Liver (tissue), 9 donors: ENCODE data around the gene MRPL19. TPM values are rescaled to one million over a fixed set of nuclear protein-coding genes. Genes with fewer than 3 reads are reported as not detected.

Experiments used
- DNase-seq: peaks from one replicate; pipeline ENCODE4 v3.0.0-alpha.2; 2017; ENCODE audit warnings: low spot score
- H3K27ac ChIP-seq, 2 donors: one replicate each; pipeline ENCODE4 v1.7.0; 2013; ENCODE audit warnings: inconsistent platforms in 2 of 2, low read length in 2 of 2, control low read depth in 1 of 2, low read depth in 1 of 2, mild to moderate bottlenecking in 1 of 2
- H3K27me3 ChIP-seq, 4 donors: one replicate each; pipeline versions ENCODE4 v1.6.1 to v1.7.0; 2013; ENCODE audit warnings: low read length in 3 of 4, inconsistent platforms in 1 of 4, mild to moderate bottlenecking in 1 of 4, moderate library complexity in 1 of 4; ENCODE audit not compliant: control insufficient read depth in 4 of 4, insufficient read depth in 4 of 4
- H3K36me3 ChIP-seq, 4 donors: one replicate each; pipeline versions ENCODE4 v1.6.1 to v1.7.0; 2013; ENCODE audit warnings: low read length in 3 of 4, mild to moderate bottlenecking in 3 of 4, low read depth in 1 of 4, moderate library complexity in 1 of 4; ENCODE audit not compliant: control insufficient read depth in 4 of 4, insufficient read depth in 3 of 4
- H3K4me1 ChIP-seq, 4 donors: one replicate each; pipeline versions ENCODE4 v1.6.1 to v1.7.0; 2013; ENCODE audit warnings: low read length in 3 of 4, mild to moderate bottlenecking in 3 of 4, moderate library complexity in 1 of 4; ENCODE audit not compliant: control insufficient read depth in 4 of 4, insufficient read depth in 4 of 4
- H3K4me3 ChIP-seq, 3 donors: one replicate each; pipeline versions ENCODE4 v1.6.1 to v1.7.0; 2013; ENCODE audit warnings: low read length in 3 of 3, control low read depth in 1 of 3, low read depth in 1 of 3, mild to moderate bottlenecking in 1 of 3
- H3K9ac ChIP-seq, 2 donors: one replicate each; pipeline ENCODE4 v1.7.0; 2013; ENCODE audit warnings: low read length in 2 of 2, mild to moderate bottlenecking in 2 of 2, moderate library complexity in 2 of 2, control low read depth in 1 of 2, low read depth in 1 of 2
- H3K9me3 ChIP-seq, 4 donors: one replicate each; pipeline versions ENCODE4 v1.6.1 to v1.7.0; 2013; ENCODE audit warnings: low read length in 3 of 4; ENCODE audit not compliant: control insufficient read depth in 4 of 4
- CTCF ChIP-seq: fragments of 150-350 bp; IDR thresholded peaks from 2 replicates; pipeline ENCODE4 v1.5.1; 2017; ENCODE audit warnings: improper control_type of control experiment, low read depth, low read length; ENCODE audit not compliant: missing input control
- EGR1 ChIP-seq, 2 donors: IDR thresholded peaks; 2 replicates each; pipeline ENCODE4 v1.6.1; 2016 to 2018; ENCODE audit warnings: antibody characterized with exemption in 2 of 2, low read depth in 2 of 2
- FOXA1 ChIP-seq: IDR thresholded peaks from 2 replicates; pipeline ENCODE4 v1.6.1; 2016; ENCODE audit warnings: antibody characterized with exemption
- FOXA2 ChIP-seq: IDR thresholded peaks from 2 replicates; pipeline ENCODE4 v1.6.1; 2016; ENCODE audit warnings: antibody characterized with exemption
- GABPA ChIP-seq, 2 donors: IDR thresholded peaks in 1 of 2; conservative IDR thresholded peaks in 1 of 2; 2 replicates each; pipeline ENCODE4 v1.6.1; 2016; ENCODE audit warnings: antibody characterized with exemption in 2 of 2, mild to moderate bottlenecking in 1 of 2, moderate library complexity in 1 of 2
- HNF4A ChIP-seq, 2 donors: conservative IDR thresholded peaks; 2 replicates each; pipeline ENCODE4 v1.6.1; 2016; ENCODE audit warnings: antibody characterized with exemption in 2 of 2, mild to moderate bottlenecking in 2 of 2
- HNF4G ChIP-seq: IDR thresholded peaks from 2 replicates; pipeline ENCODE4 v1.6.1; 2016; ENCODE audit warnings: antibody characterized with exemption
- MAX ChIP-seq: IDR thresholded peaks from 2 replicates; pipeline ENCODE4 v1.6.1; 2016; ENCODE audit warnings: antibody characterized with exemption
- NR2F2 ChIP-seq: IDR thresholded peaks from 2 replicates; pipeline ENCODE4 v1.6.1; 2016; ENCODE audit warnings: antibody characterized with exemption
- RAD21 ChIP-seq, 2 donors: IDR thresholded peaks; 2 replicates each; pipeline ENCODE4 v1.6.1; 2016; ENCODE audit warnings: antibody characterized with exemption in 2 of 2, mild to moderate bottlenecking in 2 of 2
- REST ChIP-seq: IDR thresholded peaks from 2 replicates; pipeline ENCODE4 v1.6.1; 2016; ENCODE audit warnings: antibody characterized with exemption, mild to moderate bottlenecking
- RXRA ChIP-seq, 2 donors: IDR thresholded peaks; 2 replicates each; pipeline ENCODE4 v1.6.1; 2017 to 2018; ENCODE audit warnings: antibody characterized with exemption in 2 of 2, mild to moderate bottlenecking in 1 of 2
- TAF1 ChIP-seq: conservative IDR thresholded peaks from 2 replicates; pipeline ENCODE4 v1.6.1; 2016; ENCODE audit warnings: antibody characterized with exemption, mild to moderate bottlenecking
- YY1 ChIP-seq: IDR thresholded peaks from 2 replicates; pipeline ENCODE4 v1.6.1; 2016; ENCODE audit warnings: antibody characterized with exemption, mild to moderate bottlenecking
- WGBS: extraction: QIAGEN DNeasy Blood & Tissue Kit; methylation state at CpG from one replicate; pipeline ENCODE4 v1.1.7; 2013; 5-methylcytosine and 5-hydroxymethylcytosine counted together
- polyA plus RNA-seq, 2 donors: library from polyadenylated mRNA; stranded (reverse) in 1 of 2; unstranded in 1 of 2; fragments of 200-250 nt in 1 of 2; fragments of >200 nt in 1 of 2; fragmentation: Nextera tagmentation in 1 of 2; extraction: Ambion mirVana in 1 of 2; gene quantifications; one replicate each; pipeline versions ENCODE4 v1.2.1 to v1.2.3, GENCODE V29; 2013 to 2015
- total RNA-seq, 2 donors: library from RNA; depleted of rRNA; stranded (reverse); fragments of >200 nt; gene quantifications; one replicate each; pipeline ENCODE4 v1.2.3, GENCODE V29; 2014
- TF ChIP-seq, protein P1 (sequence below): IDR thresholded peaks from 2 replicates; pipeline ENCODE4 v1.6.1; 2016; ENCODE audit warnings: antibody characterized with exemption
- donor health status: healthy.
- donor health status: healthy.
- donor health status: healthy.
- donor health status: healthy.
- donor health status: healthy.

Gene MRPL19
- total and polyA plus RNA-seq, 4 donors = 34.8 to 58.5 (median 42.6) TPM

DNA sequence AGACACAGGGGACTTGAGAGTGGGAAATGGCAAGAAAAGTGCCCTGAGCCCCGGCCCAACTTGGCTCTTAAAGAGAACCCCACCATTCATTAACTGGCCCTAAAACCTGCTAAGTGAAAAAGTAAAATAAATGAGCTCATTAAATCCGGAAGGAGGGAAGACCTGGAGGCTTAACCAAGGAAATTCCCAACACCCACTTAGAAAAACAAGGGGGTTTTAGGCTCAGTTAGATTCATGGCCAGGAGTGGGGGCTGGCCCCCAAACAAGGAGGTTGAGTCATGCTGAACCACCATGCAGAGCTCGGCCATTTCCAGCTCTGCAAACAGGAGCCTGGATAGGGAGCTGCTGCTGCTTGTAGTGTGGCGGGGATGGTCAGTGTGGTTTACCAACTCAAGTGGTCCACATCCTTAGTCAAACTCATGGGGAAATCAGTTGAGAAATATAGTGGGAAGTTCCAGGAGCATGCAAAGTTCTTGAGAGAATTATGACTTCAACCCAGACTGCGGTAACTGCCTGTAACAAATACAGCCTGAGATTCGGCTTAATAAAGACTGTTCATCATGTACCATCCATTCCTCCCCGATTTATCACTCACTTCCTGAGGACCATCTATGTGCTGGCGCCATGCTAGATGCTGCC is 39.7 kb upstream of the MRPL19 start:
- H3K27me3 ChIP-seq = no peaks in the 10 kb centered on the region

GRCh38 chr2:75607400-75607798 is 39.2 kb upstream of the MRPL19 start:
- no peak overlapping the region for H3K4me3 ChIP-seq
- no peaks in the 10 kb centered on the region for H3K36me3 ChIP-seq
- 93% methylated on average over 3 of the region's 3 CpGs for WGBS
- H3K4me1 ChIP-seq = peaks cover 0 to 11% (median 4%) of the 10 kb centered on the region in 4 donors
- no peaks in the 10 kb centered on the region for H3K27me3 ChIP-seq
- no peaks in the 10 kb centered on the region for H3K9me3 ChIP-seq
- no peak overlapping the region for H3K9ac ChIP-seq
- H3K27ac ChIP-seq = no peak overlapping the region
- no peak for DNase-seq
- TF ChIP-seq FOXA1 = no peak
- TF ChIP-seq, protein P1, sequence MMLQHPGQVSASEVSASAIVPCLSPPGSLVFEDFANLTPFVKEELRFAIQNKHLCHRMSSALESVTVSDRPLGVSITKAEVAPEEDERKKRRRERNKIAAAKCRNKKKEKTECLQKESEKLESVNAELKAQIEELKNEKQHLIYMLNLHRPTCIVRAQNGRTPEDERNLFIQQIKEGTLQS = no peak
- no peak for TF ChIP-seq TAF1
- no peak for TF ChIP-seq EGR1 (IDR thresholded peaks at IDR 0.05; ENCODE audit: low read depth in 2 of 2)
- TF ChIP-seq HNF4A (conservative IDR thresholded peaks at IDR 0.05) = no peak
- TF ChIP-seq MAX = no peak
- no peak for TF ChIP-seq HNF4G
- TF ChIP-seq FOXA2 = no peak
- no peak for TF ChIP-seq RXRA (IDR thresholded peaks at IDR 0.05)
- TF ChIP-seq NR2F2 = no peak

More for the DNA sequence above, 39.7 kb upstream of the MRPL19 start:
- Histone ChIP-seq H3K9ac (no peak overlapping the region), H3K9me3 (no peaks in the 10 kb centered on the region), H3K4me1 (peaks cover 0 to 11% (median 4%) of the 10 kb centered on the region in 4 donors), H3K36me3 (no peaks in the 10 kb centered on the region), H3K27ac (no peak overlapping the region), H3K4me3 (no peak overlapping the region)
- WGBS = 88% methylated on average over 8 of the region's 8 CpGs
- DNase-seq = no peak
- TF ChIP-seq CTCF (no peak), RXRA (IDR thresholded peaks at IDR 0.05) (no peak), GABPA (IDR thresholded peaks at IDR 0.05 in 1 of 2, conservative IDR thresholded peaks at IDR 0.05 in 1 of 2) (no peak), RAD21 (IDR thresholded peaks at IDR 0.05) (no peak), HNF4A (conservative IDR thresholded peaks at IDR 0.05) (no peak), FOXA1 (no peak), FOXA2 (no peak), REST (no peak), YY1 (no peak)
